Urinary bladder (tissue), 4 donors: Measurements from ENCODE around the gene ANKRD36. TPM values are rescaled to one million over a fixed set of nuclear protein-coding genes. Genes with fewer than 3 reads are reported as not detected.
"Not testable (repeated sequence)": the region's sequence is repeated elsewhere in the genome, so short reads cannot be mapped to it uniquely, and the experiment has no call there.

Experiments used
- DNase-seq: peaks from one replicate; pipeline ENCODE4 v3.0.0-alpha.2; 2015; ENCODE audit errors: extremely low spot score
- H3K27ac ChIP-seq: one replicate; pipeline ENCODE4 v1.5.1; 2013; ENCODE audit warnings: low read depth, mild to moderate bottlenecking, moderate library complexity
- H3K36me3 ChIP-seq: one replicate; pipeline ENCODE4 v1.6.1; 2013; ENCODE audit warnings: mild to moderate bottlenecking, moderate library complexity; ENCODE audit not compliant: insufficient read depth
- H3K4me1 ChIP-seq: one replicate; pipeline ENCODE4 v1.6.1; 2013; ENCODE audit warnings: mild to moderate bottlenecking, moderate library complexity; ENCODE audit not compliant: insufficient read depth
- H3K4me3 ChIP-seq: one replicate; pipeline ENCODE4 v1.5.1; 2013; ENCODE audit warnings: low read depth, low read length
- WGBS: extraction: QIAGEN DNeasy Blood & Tissue Kit; methylation state at CpG from one replicate; pipeline ENCODE4 v1.1.7; 2013; 5-methylcytosine and 5-hydroxymethylcytosine counted together
- polyA plus RNA-seq: library from polyadenylated mRNA; stranded (reverse); fragments of 200-250 nt; gene quantifications from one replicate; pipeline ENCODE4 v1.2.3, GENCODE V29; 2013
- small RNA-seq: library from RNA; depleted of rRNA; stranded (forward); fragments of <200 nt; gene quantifications from one replicate; pipeline ENCODE3, GENCODE V24; 2014
- total RNA-seq: library from RNA; depleted of rRNA; stranded (reverse); fragments of >200 nt; gene quantifications from one replicate; pipeline ENCODE4 v1.2.3, GENCODE V29; 2014
- donor health status: healthy with polysubstance abuse.
- donor health status: healthy.

ANKRD36 gene
- total and polyA plus RNA-seq, 2 donors, result 3.3 to 172 TPM

DNA sequence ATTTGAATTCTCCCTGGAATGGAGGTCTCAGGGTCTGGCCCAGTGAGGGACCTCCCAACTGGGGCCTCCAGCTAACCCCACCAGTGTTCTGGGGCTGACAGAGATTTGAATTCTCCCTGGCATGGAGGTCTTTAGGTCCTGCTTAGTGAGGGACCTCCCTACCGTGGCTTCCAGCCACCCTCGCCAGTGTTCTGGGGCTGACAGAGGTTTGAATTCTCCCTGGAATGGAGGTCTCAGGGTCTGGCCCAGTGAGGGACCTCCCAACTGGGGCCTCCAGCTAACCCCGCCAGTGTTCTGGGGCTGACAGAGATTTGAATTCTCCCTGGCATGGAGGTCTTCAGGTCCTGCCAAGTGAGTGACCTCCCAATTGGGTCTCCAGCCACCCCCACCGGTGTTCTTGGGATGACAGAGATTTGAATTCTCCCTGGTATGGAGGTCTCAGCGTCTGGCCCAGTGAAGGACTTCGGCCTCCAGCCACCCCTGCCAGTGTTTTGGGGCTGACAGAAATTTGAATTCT lies 155.2 kb downstream of the ANKRD36 start:
- 92% methylated on average over 6 of the region's 6 CpGs for WGBS
- H3K36me3 ChIP-seq, H3K4me3 ChIP-seq, H3K4me1 ChIP-seq, DNase-seq, H3K27ac ChIP-seq: not testable (repeated sequence)

DNA sequence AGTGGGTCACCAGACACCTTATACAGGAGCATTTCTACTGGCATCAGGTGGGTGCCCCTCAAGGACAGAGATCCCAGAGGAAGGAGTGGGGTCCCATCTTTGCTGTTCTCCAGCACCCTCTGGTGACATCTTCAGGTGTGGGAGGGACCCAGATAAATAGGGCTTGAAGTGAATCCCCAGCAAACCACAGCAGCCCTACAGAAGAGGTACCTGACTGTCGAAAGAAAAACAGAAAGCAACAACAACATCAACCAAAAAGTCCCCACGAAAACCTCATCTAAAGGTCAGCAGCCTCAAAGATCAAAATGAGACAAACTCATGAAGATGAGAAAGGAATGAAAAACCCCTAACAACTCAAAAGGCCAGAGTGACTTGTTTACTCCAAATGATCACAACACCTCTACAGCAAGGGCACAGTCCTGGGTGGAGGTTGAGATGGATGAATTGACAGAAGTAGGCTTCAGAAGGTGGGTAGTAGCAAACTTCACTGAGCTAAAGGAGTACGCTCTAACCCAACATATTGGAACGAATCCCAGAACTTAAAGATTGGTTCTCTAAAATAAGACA lies 163.4 kb downstream of the ANKRD36 start:
- DNase-seq, H3K36me3 ChIP-seq, H3K4me3 ChIP-seq, H3K4me1 ChIP-seq, H3K27ac ChIP-seq: not testable (repeated sequence)
- no CpG with 5 or more reads among the region's 4 CpGs for WGBS

DNA sequence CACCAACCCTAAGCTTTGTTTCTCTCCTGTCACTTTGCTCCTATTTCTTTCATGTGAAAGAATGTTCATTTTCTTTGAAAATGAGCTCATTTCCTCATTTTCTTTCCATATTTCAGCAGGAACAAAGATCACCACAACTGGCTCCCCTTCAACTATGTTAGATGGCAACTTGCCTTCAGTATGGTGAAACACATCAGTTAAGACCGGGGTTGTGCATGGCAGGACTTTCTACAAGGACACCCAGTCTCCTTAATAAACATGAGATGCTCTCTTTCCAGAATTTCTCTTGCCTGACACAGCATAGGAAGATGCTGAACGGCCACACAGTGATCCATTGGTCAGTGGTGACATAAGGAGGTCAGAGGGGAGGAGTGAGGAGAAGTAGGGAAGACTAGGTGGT lies 172.2 kb downstream of the ANKRD36 start:
- H3K4me3 ChIP-seq, DNase-seq, H3K36me3 ChIP-seq, H3K27ac ChIP-seq, H3K4me1 ChIP-seq: not testable (repeated sequence)
- no CpG with 5 or more reads among the region's 2 CpGs for WGBS

DNA sequence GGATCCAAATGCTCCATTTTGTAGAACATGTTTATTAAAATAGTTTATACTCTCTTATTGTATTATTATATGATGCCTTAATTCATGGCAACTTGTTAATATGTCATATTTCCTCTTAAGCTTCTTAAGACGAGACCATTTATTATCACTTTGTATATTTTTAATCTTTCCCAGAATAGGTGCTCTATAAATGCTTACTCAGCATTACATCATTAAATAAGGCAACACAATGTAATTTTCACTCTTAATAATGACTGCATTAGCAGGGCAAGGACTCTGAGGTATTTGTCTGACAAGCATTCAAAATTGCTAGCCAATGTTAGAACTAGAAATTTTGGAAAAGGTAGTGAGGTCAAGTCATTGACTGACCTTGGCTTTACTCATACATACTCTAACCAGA lies 180.7 kb downstream of the ANKRD36 start:
- WGBS, result 75% methylated on average over 1 of the region's 1 CpG
- H3K36me3 ChIP-seq, H3K4me1 ChIP-seq, DNase-seq, H3K4me3 ChIP-seq, H3K27ac ChIP-seq: not testable (repeated sequence)

Small RNAs within 50 kb of the gene (small RNA-seq; reads per million reads assigned to genes)
- gene RN7SL313P, result not detected

Other genes starting within 250 kb of the ANKRD36 start
- 27.4 TPM for gene SEMA4C, start 243.1 kb upstream of the ANKRD36 start, total RNA-seq
- gene SEMA4C, start 243.1 kb upstream of the ANKRD36 start, polyA plus RNA-seq, result 80.1 TPM
- not detected for gene FAM178B, start 126.6 kb upstream of the ANKRD36 start, total RNA-seq
- gene FAM178B, start 126.6 kb upstream of the ANKRD36 start, polyA plus RNA-seq, result 4.7 TPM
- gene FAHD2B, start 18.3 kb upstream of the ANKRD36 start, total RNA-seq, result 8.8 TPM
- 22.9 TPM for gene FAHD2B, start 18.3 kb upstream of the ANKRD36 start, polyA plus RNA-seq